H9 (cell line): Measurements from ENCODE around the gene CCDC138. TPM values are rescaled to one million over a fixed set of nuclear protein-coding genes. Genes with fewer than 3 reads are reported as not detected.

Experiments
- DNase-seq: peaks from one replicate; pipeline ENCODE4 v3.0.0-alpha.2; 2017
- H2AFZ ChIP-seq: one replicate; pipeline ENCODE4 v1.6.1; 2013; ENCODE audit warnings: mild to moderate bottlenecking, low read length, control low read depth, moderate library complexity
- H2AK5ac ChIP-seq: 2 replicates; pipeline ENCODE4 v1.6.1; 2013; ENCODE audit warnings: low read length, control low read depth, mixed read lengths; ENCODE audit not compliant: insufficient read length
- H2BK120ac ChIP-seq: one replicate; pipeline ENCODE4 v1.6.1; 2013; ENCODE audit warnings: low read depth, mild to moderate bottlenecking, low read length, control low read depth, inconsistent platforms; ENCODE audit not compliant: poor library complexity, severe bottlenecking
- H2BK12ac ChIP-seq: 2 replicates; pipeline ENCODE4 v1.6.1; 2013; ENCODE audit warnings: low read length, control low read depth, mixed read lengths, low read depth; ENCODE audit not compliant: insufficient read length
- H2BK15ac ChIP-seq: 2 replicates; pipeline ENCODE4 v1.6.1; 2013; ENCODE audit warnings: low read depth, low read length, control low read depth
- H2BK20ac ChIP-seq: one replicate; pipeline ENCODE4 v1.6.1; 2013; ENCODE audit warnings: low read depth, mild to moderate bottlenecking, low read length, control low read depth, inconsistent platforms; ENCODE audit not compliant: poor library complexity, severe bottlenecking
- H2BK5ac ChIP-seq: 2 replicates; pipeline ENCODE4 v1.6.1; 2013; ENCODE audit warnings: low read length, control low read depth, mixed read lengths; ENCODE audit not compliant: insufficient read length
- H3K14ac ChIP-seq: 2 replicates; pipeline ENCODE4 v1.6.1; 2013; ENCODE audit warnings: low read length, control low read depth; ENCODE audit not compliant: insufficient read depth
- H3K18ac ChIP-seq: 2 replicates; pipeline ENCODE4 v1.6.1; 2013; ENCODE audit warnings: low read depth, mild to moderate bottlenecking, mixed read lengths, low read length, control low read depth; ENCODE audit not compliant: insufficient read length
- H3K23ac ChIP-seq: 2 replicates; pipeline ENCODE4 v1.6.1; 2013; ENCODE audit warnings: low read length, control low read depth, mixed read lengths, low read depth; ENCODE audit not compliant: insufficient read length
- H3K23me2 ChIP-seq: 2 replicates; pipeline ENCODE4 v1.6.1; 2013; ENCODE audit warnings: low read depth, mild to moderate bottlenecking, mixed read lengths, low read length, control low read depth; ENCODE audit not compliant: insufficient read length, poor library complexity, severe bottlenecking
- H3K27ac ChIP-seq: 2 replicates; pipeline ENCODE4 v1.5.1; 2013; ENCODE audit warnings: low read length, control low read depth, mixed read lengths, low read depth; ENCODE audit not compliant: insufficient read length
- H3K27me3 ChIP-seq: 2 replicates; pipeline ENCODE4 v1.6.1; 2013; ENCODE audit warnings: low read length, control low read depth, inconsistent platforms; ENCODE audit not compliant: insufficient read depth
- H3K4ac ChIP-seq: 2 replicates; pipeline ENCODE4 v1.6.1; 2013; ENCODE audit warnings: low read depth, mild to moderate bottlenecking, control low read depth, inconsistent platforms, low read length, moderate library complexity
- H3K4me1 ChIP-seq: 2 replicates; pipeline ENCODE4 v1.6.1; 2013; ENCODE audit warnings: low read length, control low read depth, inconsistent platforms; ENCODE audit not compliant: insufficient read depth
- H3K4me2 ChIP-seq: 2 replicates; pipeline ENCODE4 v1.6.1; 2013; ENCODE audit warnings: low read length, control low read depth, mixed read lengths; ENCODE audit not compliant: insufficient read length, insufficient read depth
- H3K56ac ChIP-seq: 2 replicates; pipeline ENCODE4 v1.6.1; 2013; ENCODE audit warnings: low read depth, mild to moderate bottlenecking, mixed read lengths, low read length, control low read depth; ENCODE audit not compliant: insufficient read length
- H3K79me1 ChIP-seq: 2 replicates; pipeline ENCODE4 v1.6.1; 2013; ENCODE audit warnings: low read depth, mild to moderate bottlenecking, moderate library complexity, low read length, control low read depth, inconsistent platforms; ENCODE audit not compliant: insufficient read depth, poor library complexity, severe bottlenecking
- H3K79me2 ChIP-seq: 2 replicates; pipeline ENCODE4 v1.6.1; 2013; ENCODE audit warnings: low read length, control low read depth, inconsistent platforms; ENCODE audit not compliant: insufficient read depth
- H3K9ac ChIP-seq: 2 replicates; pipeline ENCODE4 v1.6.1; 2013; ENCODE audit warnings: low read length, control low read depth, mixed read lengths; ENCODE audit not compliant: insufficient read length; ENCODE audit errors: extremely low read depth
- H3K9me3 ChIP-seq: one replicate; pipeline ENCODE4 v1.6.1; 2013; ENCODE audit warnings: low read depth, low read length, inconsistent platforms; ENCODE audit not compliant: control insufficient read depth
- H3T11ph ChIP-seq: one replicate; pipeline ENCODE4 v1.6.1; 2013; ENCODE audit warnings: mild to moderate bottlenecking, low read length, control low read depth, inconsistent platforms
- H4K20me1 ChIP-seq: one replicate; pipeline ENCODE4 v1.6.1; 2013; ENCODE audit not compliant: control insufficient read depth, insufficient read length, insufficient read depth
- H4K5ac ChIP-seq: 2 replicates; pipeline ENCODE4 v1.6.1; 2013; ENCODE audit warnings: low read depth, mild to moderate bottlenecking, mixed read lengths, low read length, control low read depth; ENCODE audit not compliant: insufficient read length
- H4K8ac ChIP-seq: replicated peaks from 2 replicates; pipeline ENCODE4 v1.6.1; 2013; ENCODE audit warnings: low read length, control low read depth, mixed read lengths, low read depth; ENCODE audit not compliant: insufficient read length
- H4K91ac ChIP-seq: 2 replicates; pipeline ENCODE4 v1.6.1; 2013; ENCODE audit warnings: low read depth, mild to moderate bottlenecking, moderate library complexity, mixed read lengths, low read length, control low read depth; ENCODE audit not compliant: insufficient read length
- H3K27ac Mint-ChIP-seq, 3 experiments: 2 replicates in 2 of 3; 3 replicates in 1 of 3; pipeline ENCODE4 v1.8.0; 2020 to 2021; ENCODE audit warnings: mixed read lengths in 3 of 3, mild to moderate bottlenecking in 1 of 3, moderate library complexity in 1 of 3
- H3K27me3 Mint-ChIP-seq: 2 replicates; pipeline ENCODE4 v1.8.0; 2021; ENCODE audit warnings: low read depth, mild to moderate bottlenecking, moderate library complexity, mixed read lengths
- H3K36me3 Mint-ChIP-seq, 3 experiments: 2 replicates in 2 of 3; 3 replicates in 1 of 3; pipeline ENCODE4 v1.8.0; 2020 to 2021; ENCODE audit warnings: low read depth in 3 of 3, mixed read lengths in 3 of 3; ENCODE audit not compliant: insufficient read depth in 1 of 3
- H3K4me1 Mint-ChIP-seq, 2 experiments: 2 replicates each; pipeline ENCODE4 v1.8.0; 2020; ENCODE audit warnings: mixed read lengths in 2 of 2
- H3K4me3 Mint-ChIP-seq, 2 experiments: 2 replicates in 1 of 2; 3 replicates in 1 of 2; pipeline ENCODE4 v1.8.0; 2020 to 2021; ENCODE audit warnings: mild to moderate bottlenecking in 2 of 2, mixed read lengths in 2 of 2, moderate library complexity in 1 of 2
- H3K9me3 Mint-ChIP-seq, 2 experiments: 2 replicates in 1 of 2; 3 replicates in 1 of 2; pipeline ENCODE4 v1.8.0; 2020; ENCODE audit warnings: mild to moderate bottlenecking in 2 of 2, mixed read lengths in 2 of 2, moderate library complexity in 1 of 2
- CTCF ChIP-seq: fragments of 200-600 bp; sonication (generic); conservative IDR thresholded peaks from 3 replicates; pipeline ENCODE4 v1.8.0; 2021; ENCODE audit warnings: antibody characterized with exemption, mild to moderate bottlenecking
- WGBS: extraction: QIAGEN DNeasy Blood & Tissue Kit; methylation state at CpG from one replicate; pipeline ENCODE4 v1.1.7; 2013; ENCODE audit warnings: missing lambda C conversion rate, low lambda C conversion rate, mixed read lengths; ENCODE audit not compliant: insufficient read length; ENCODE audit errors: extremely low coverage; 5-methylcytosine and 5-hydroxymethylcytosine counted together
- total RNA-seq: library from RNA; stranded (reverse); gene quantifications from 2 replicates; pipeline ENCODE4 v1.2.1, GENCODE V29; 2021

CCDC138 gene
- total RNA-seq, 1 experiment from 2014 or later = 32.7 TPM

- Histone ChIP-seq H2AK5ac (no peak overlapping the region), H3K4me2 (no peak overlapping the region), H4K8ac (no peak overlapping the region), H3K27ac (no peak overlapping the region), H4K20me1 (no peaks in the 10 kb centered on the region), H2BK120ac (no peak overlapping the region), H2BK5ac (no peak overlapping the region), H3K9ac (no peak overlapping the region), H2BK15ac (no peak overlapping the region), H3K79me1 (no peaks in the 10 kb centered on the region), H3K4me1 (no peaks in the 10 kb centered on the region), H3T11ph (no peak overlapping the region), H3K4ac (no peak overlapping the region), H4K91ac (no peak overlapping the region), H3K9me3 (no peaks in the 10 kb centered on the region), H3K14ac (no peak overlapping the region), H2AFZ (no peak overlapping the region), H3K27me3 (no peaks in the 10 kb centered on the region), H3K18ac (no peak overlapping the region), H3K23ac (no peak overlapping the region), H2BK12ac (no peak overlapping the region), H4K5ac (no peak overlapping the region), H3K56ac (no peak overlapping the region), H2BK20ac (no peak overlapping the region), H3K23me2 (no peaks in the 10 kb centered on the region), H3K79me2 (no peaks in the 10 kb centered on the region)
- no peak overlapping the region for H3K4me3 Mint-ChIP-seq
- DNase-seq = no peak
- peaks cover 24 to 43% (median 34%) of the 10 kb centered on the region in 3 experiments for H3K36me3 Mint-ChIP-seq
- H3K27me3 Mint-ChIP-seq = no peaks in the 10 kb centered on the region
- no CpG with 5 or more reads among the region's 1 CpG for WGBS
- peaks cover 5 to 7% of the 10 kb centered on the region in 2 experiments; a peak in 3 of 4 replicates for H3K4me1 Mint-ChIP-seq
- H3K27ac Mint-ChIP-seq = 0 out of 7 replicates have a peak overlapping the region, but pooled peaks of 1 of the 3 experiments have one; percentile 12
- no peak for TF ChIP-seq CTCF
- peaks cover 0 to 4% of the 10 kb centered on the region in 2 experiments; a peak in 2 of 5 replicates for H3K9me3 Mint-ChIP-seq
Measured at GRCh38 chr2:108868911-108869310, 82.3 kb downstream of the CCDC138 start.
